ENCODE results near the gene VEGFB.

The VEGFB gene

GRCh38 chr11:64243236-64243854 lies 9.0 kb downstream of the VEGFB start:
- H3K9ac ChIP-seq (ENCODE audit: low read depth, low read length, poor library complexity, severe bottlenecking) = peak overlapping the region; percentile 29
- peak overlapping the region; percentile 84 for H3K4me2 ChIP-seq (ENCODE audit: low read depth, low read length, poor library complexity, severe bottlenecking)
- H3K79me2 ChIP-seq (ENCODE audit: insufficient read depth, low read length) = peaks cover 48% of the 10 kb centered on the region
- H3K4me3 ChIP-seq (ENCODE audit: low read length, poor library complexity, severe bottlenecking) = no peak overlapping the region
- no peaks in the 10 kb centered on the region for H3K9me3 ChIP-seq (ENCODE audit: insufficient read depth, low read depth, low read length)
- no peaks in the 10 kb centered on the region for H3K9me2 ChIP-seq (replicated peaks; ENCODE audit: low read depth, low read length)
- H3K36me3 ChIP-seq (ENCODE audit: insufficient read depth, low read length) = peaks cover 11% of the 10 kb centered on the region; the same call in 1 of the 2 replicates
- peaks cover 8% of the 10 kb centered on the region; the same call in 1 of the 2 replicates for H3F3A ChIP-seq (ENCODE audit: low read depth)
- H3K27me3 ChIP-seq (ENCODE audit: insufficient read depth, low read length, poor library complexity, severe bottlenecking) = no peaks in the 10 kb centered on the region
- H4K20me1 ChIP-seq (ENCODE audit: insufficient read depth, low read length, poor library complexity, severe bottlenecking) = peaks cover 31% of the 10 kb centered on the region
- no peak for TF ChIP-seq EZH2phosphoT487 (IDR thresholded peaks at IDR 0.05; ENCODE audit: borderline replicate concordance)
- TF ChIP-seq, protein P1, sequence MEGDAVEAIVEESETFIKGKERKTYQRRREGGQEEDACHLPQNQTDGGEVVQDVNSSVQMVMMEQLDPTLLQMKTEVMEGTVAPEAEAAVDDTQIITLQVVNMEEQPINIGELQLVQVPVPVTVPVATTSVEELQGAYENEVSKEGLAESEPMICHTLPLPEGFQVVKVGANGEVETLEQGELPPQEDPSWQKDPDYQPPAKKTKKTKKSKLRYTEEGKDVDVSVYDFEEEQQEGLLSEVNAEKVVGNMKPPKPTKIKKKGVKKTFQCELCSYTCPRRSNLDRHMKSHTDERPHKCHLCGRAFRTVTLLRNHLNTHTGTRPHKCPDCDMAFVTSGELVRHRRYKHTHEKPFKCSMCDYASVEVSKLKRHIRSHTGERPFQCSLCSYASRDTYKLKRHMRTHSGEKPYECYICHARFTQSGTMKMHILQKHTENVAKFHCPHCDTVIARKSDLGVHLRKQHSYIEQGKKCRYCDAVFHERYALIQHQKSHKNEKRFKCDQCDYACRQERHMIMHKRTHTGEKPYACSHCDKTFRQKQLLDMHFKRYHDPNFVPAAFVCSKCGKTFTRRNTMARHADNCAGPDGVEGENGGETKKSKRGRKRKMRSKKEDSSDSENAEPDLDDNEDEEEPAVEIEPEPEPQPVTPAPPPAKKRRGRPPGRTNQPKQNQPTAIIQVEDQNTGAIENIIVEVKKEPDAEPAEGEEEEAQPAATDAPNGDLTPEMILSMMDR (conservative IDR thresholded peaks at IDR 0.05; ENCODE audit: low read length) = no peak
- H2AFZ ChIP-seq (ENCODE audit: low read length) = no peak overlapping the region
- peaks cover 37% of the 10 kb centered on the region for H3K4me1 ChIP-seq (ENCODE audit: insufficient read depth, low read length, poor library complexity, severe bottlenecking)

- Histone ChIP-seq H3K9ac (ENCODE audit: low read depth, low read length, poor library complexity, severe bottlenecking) (no peak overlapping the region), H3K79me2 (ENCODE audit: insufficient read depth, low read length) (peaks cover 48% of the 10 kb centered on the region), H2AFZ (ENCODE audit: low read length) (no peak overlapping the region), H3K4me1 (ENCODE audit: insufficient read depth, low read length, poor library complexity, severe bottlenecking) (peaks cover 38% of the 10 kb centered on the region), H3K36me3 (ENCODE audit: insufficient read depth, low read length) (peaks cover 11% of the 10 kb centered on the region; the same call in 1 of the 2 replicates), H3F3A (ENCODE audit: low read depth) (peaks cover 8% of the 10 kb centered on the region; the same call in 1 of the 2 replicates), H3K4me3 (ENCODE audit: low read length, poor library complexity, severe bottlenecking) (no peak overlapping the region), H3K9me2 (replicated peaks; ENCODE audit: low read depth, low read length) (no peaks in the 10 kb centered on the region), H3K9me3 (ENCODE audit: insufficient read depth, low read depth, low read length) (no peaks in the 10 kb centered on the region), H3K27me3 (ENCODE audit: insufficient read depth, low read length, poor library complexity, severe bottlenecking) (no peaks in the 10 kb centered on the region), H4K20me1 (ENCODE audit: insufficient read depth, low read length, poor library complexity, severe bottlenecking) (peaks cover 31% of the 10 kb centered on the region), H3K4me2 (ENCODE audit: low read depth, low read length, poor library complexity, severe bottlenecking) (peak overlapping the region; percentile 84)
- no peak for TF ChIP-seq EZH2phosphoT487 (IDR thresholded peaks at IDR 0.05; ENCODE audit: borderline replicate concordance)
- TF ChIP-seq, protein P1 (conservative IDR thresholded peaks at IDR 0.05; ENCODE audit: low read length) = no peak
These were observed 9.7 kb downstream of the VEGFB start for GRCh38 chr11:64244107-64244506.

GRCh38 chr11:64244966-64245365 lies 10.6 kb downstream of the VEGFB start:
- Histone ChIP-seq H3K27me3 (ENCODE audit: insufficient read depth, low read length, poor library complexity, severe bottlenecking) (no peaks in the 10 kb centered on the region), H3K4me1 (ENCODE audit: insufficient read depth, low read length, poor library complexity, severe bottlenecking) (peaks cover 43% of the 10 kb centered on the region)

More at GRCh38 chr11:64244966-64245365, 10.6 kb downstream of the VEGFB start:
- no peaks in the 10 kb centered on the region for H3K9me2 ChIP-seq (replicated peaks; ENCODE audit: low read depth, low read length)
- peak overlapping the region; percentile 84 for H3K4me2 ChIP-seq (ENCODE audit: low read depth, low read length, poor library complexity, severe bottlenecking)
- peak overlapping the region; percentile 88 for H3K9ac ChIP-seq (ENCODE audit: low read depth, low read length, poor library complexity, severe bottlenecking)
- H3K4me3 ChIP-seq (ENCODE audit: low read length, poor library complexity, severe bottlenecking) = peak overlapping the region; percentile 96
- no peaks in the 10 kb centered on the region for H3K9me3 ChIP-seq (ENCODE audit: insufficient read depth, low read depth, low read length)
- peaks cover 48% of the 10 kb centered on the region for H3K79me2 ChIP-seq (ENCODE audit: insufficient read depth, low read length)
- no peak for TF ChIP-seq EZH2phosphoT487 (IDR thresholded peaks at IDR 0.05; ENCODE audit: borderline replicate concordance)
- TF ChIP-seq, protein P1 (conservative IDR thresholded peaks at IDR 0.05; ENCODE audit: low read length) = no peak
- no peak overlapping the region for H2AFZ ChIP-seq (ENCODE audit: low read length)
- peaks cover 8% of the 10 kb centered on the region; the same call in 1 of the 2 replicates for H3F3A ChIP-seq (ENCODE audit: low read depth)
- peaks cover 31% of the 10 kb centered on the region for H4K20me1 ChIP-seq (ENCODE audit: insufficient read depth, low read length, poor library complexity, severe bottlenecking)
- H3K36me3 ChIP-seq (ENCODE audit: insufficient read depth, low read length) = peaks cover 11% of the 10 kb centered on the region; the same call in 1 of the 2 replicates
